Chondrocyte (in vitro differentiated cells): ENCODE measurements around the gene SCAF8. TPM values are rescaled to one million over a fixed set of nuclear protein-coding genes. Genes with fewer than 3 reads are reported as not detected.

Experiments
- DNase-seq: peaks from one replicate; pipeline ENCODE4 v3.0.0; 2021; ENCODE audit warnings: mixed read lengths, low spot score
- H3K27ac Mint-ChIP-seq: one replicate; pipeline ENCODE4 v1.8.0; 2021; ENCODE audit warnings: mild to moderate bottlenecking, moderate library complexity, mixed read lengths; ENCODE audit not compliant: unreplicated experiment
- H3K27me3 Mint-ChIP-seq: 2 replicates; pipeline ENCODE4 v1.8.0; 2021; ENCODE audit warnings: low read depth, mixed read lengths
- H3K36me3 Mint-ChIP-seq: 2 replicates; pipeline ENCODE4 v1.8.0; 2021; ENCODE audit warnings: low read depth, mixed read lengths
- H3K4me1 Mint-ChIP-seq: 2 replicates; pipeline ENCODE4 v1.8.0; 2021; ENCODE audit warnings: low read depth, mild to moderate bottlenecking, mixed read lengths
- H3K4me3 Mint-ChIP-seq: one replicate; pipeline ENCODE4 v1.8.0; 2021; ENCODE audit warnings: mild to moderate bottlenecking, moderate library complexity, mixed read lengths; ENCODE audit not compliant: unreplicated experiment
- H3K9me3 Mint-ChIP-seq: 2 replicates; pipeline ENCODE4 v1.8.0; 2021; ENCODE audit warnings: low read depth, mixed read lengths
- long read RNA-seq: library from polyadenylated mRNA; stranded (forward); transcript quantifications from one replicate; pipeline ENCODE4 v2.0.0, GENCODE V29; 2021
- total RNA-seq: library from RNA; stranded (reverse); gene quantifications from 3 replicates; pipeline ENCODE4 v1.2.1, GENCODE V29; 2021
- TF ChIP-seq, protein P1 (sequence below): fragments of 200-600 bp; sonication (generic); IDR thresholded peaks from 2 replicates; pipeline ENCODE4 v1.5.0; 2021; ENCODE audit warnings: antibody characterized with exemption, mild to moderate bottlenecking, moderate library complexity

SCAF8 gene, protein sequence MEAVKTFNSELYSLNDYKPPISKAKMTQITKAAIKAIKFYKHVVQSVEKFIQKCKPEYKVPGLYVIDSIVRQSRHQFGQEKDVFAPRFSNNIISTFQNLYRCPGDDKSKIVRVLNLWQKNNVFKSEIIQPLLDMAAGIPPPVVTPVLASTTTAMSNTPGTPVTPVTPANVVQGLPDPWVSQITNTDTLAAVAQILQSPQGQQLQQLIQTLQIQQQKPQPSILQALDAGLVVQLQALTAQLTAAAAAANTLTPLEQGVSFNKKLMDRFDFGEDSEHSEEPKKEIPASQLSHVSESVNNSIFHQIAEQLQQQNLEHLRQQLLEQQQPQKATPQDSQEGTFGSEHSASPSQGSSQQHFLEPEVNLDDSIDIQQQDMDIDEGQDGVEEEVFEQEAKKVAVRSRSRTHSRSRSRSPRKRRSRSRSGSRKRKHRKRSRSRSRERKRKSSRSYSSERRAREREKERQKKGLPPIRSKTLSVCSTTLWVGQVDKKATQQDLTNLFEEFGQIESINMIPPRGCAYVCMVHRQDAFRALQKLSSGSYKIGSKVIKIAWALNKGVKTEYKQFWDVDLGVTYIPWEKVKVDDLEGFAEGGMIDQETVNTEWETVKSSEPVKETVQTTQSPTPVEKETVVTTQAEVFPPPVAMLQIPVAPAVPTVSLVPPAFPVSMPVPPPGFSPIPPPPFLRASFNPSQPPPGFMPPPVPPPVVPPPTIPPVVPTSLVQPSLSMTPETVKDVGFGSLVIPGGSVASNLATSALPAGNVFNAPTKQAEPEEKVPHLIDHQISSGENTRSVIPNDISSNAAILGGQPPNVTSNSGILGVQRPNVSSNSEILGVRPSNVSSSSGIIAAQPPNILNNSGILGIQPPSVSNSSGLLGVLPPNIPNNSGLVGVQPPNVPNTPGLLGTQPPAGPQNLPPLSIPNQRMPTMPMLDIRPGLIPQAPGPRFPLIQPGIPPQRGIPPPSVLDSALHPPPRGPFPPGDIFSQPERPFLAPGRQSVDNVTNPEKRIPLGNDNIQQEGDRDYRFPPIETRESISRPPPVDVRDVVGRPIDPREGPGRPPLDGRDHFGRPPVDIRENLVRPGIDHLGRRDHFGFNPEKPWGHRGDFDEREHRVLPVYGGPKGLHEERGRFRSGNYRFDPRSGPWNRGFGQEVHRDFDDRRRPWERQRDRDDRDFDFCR (N-terminal part only)
- total RNA-seq: 36.3 to 36.7 TPM (median 36.7 TPM) in 3 replicates
- long read RNA-seq, full-length matches to known transcripts: 14 of 20 reads
- long read RNA-seq, partial matches to known transcripts: 1 of 20 reads
- long read RNA-seq, other reads (novel, unspliced or antisense): 5 of 20 reads

DNA sequence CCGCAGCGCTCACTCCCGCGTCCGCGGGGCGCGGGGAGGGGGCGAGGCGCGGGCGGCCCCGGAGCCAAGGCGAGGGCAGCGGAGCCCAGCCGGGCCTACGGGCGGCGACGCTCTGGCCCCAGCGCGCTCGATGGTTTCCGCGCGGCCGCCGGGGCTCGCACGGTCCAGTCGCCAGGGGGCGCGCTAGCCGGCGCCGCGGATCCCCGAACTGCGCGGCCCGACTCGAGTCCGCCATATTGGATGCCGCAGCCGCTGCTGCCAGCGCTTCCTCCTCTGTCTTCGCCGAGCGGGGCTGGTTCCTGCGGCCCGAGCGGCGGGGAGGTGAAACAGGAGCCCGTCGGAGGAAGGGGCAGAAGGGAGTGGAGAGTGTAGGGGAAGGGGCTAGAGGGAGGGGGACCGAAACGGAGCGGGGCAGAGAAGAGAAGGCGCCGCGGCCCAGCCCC lies at the start of gene SCAF8:
TSS of gene SCAF8 (plus strand) at position 234 of the 443 bp plus-strand sequence. CDS start 485 bp downstream, outside the sequence.
- Mint-ChIP-seq H3K36me3 (no peaks in the 10 kb centered on the region), H3K9me3 (no peaks in the 10 kb centered on the region), H3K4me1 (peaks cover 46% of the 10 kb centered on the region), H3K4me3 (peak within 1 kb of the TSS; percentile 83), H3K27ac (peak within 1 kb of the TSS; percentile 92), H3K27me3 (no peaks in the 10 kb centered on the region)
- no peak for DNase-seq
- TF ChIP-seq, protein P1, sequence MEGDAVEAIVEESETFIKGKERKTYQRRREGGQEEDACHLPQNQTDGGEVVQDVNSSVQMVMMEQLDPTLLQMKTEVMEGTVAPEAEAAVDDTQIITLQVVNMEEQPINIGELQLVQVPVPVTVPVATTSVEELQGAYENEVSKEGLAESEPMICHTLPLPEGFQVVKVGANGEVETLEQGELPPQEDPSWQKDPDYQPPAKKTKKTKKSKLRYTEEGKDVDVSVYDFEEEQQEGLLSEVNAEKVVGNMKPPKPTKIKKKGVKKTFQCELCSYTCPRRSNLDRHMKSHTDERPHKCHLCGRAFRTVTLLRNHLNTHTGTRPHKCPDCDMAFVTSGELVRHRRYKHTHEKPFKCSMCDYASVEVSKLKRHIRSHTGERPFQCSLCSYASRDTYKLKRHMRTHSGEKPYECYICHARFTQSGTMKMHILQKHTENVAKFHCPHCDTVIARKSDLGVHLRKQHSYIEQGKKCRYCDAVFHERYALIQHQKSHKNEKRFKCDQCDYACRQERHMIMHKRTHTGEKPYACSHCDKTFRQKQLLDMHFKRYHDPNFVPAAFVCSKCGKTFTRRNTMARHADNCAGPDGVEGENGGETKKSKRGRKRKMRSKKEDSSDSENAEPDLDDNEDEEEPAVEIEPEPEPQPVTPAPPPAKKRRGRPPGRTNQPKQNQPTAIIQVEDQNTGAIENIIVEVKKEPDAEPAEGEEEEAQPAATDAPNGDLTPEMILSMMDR: peak; percentile 85

DNA sequence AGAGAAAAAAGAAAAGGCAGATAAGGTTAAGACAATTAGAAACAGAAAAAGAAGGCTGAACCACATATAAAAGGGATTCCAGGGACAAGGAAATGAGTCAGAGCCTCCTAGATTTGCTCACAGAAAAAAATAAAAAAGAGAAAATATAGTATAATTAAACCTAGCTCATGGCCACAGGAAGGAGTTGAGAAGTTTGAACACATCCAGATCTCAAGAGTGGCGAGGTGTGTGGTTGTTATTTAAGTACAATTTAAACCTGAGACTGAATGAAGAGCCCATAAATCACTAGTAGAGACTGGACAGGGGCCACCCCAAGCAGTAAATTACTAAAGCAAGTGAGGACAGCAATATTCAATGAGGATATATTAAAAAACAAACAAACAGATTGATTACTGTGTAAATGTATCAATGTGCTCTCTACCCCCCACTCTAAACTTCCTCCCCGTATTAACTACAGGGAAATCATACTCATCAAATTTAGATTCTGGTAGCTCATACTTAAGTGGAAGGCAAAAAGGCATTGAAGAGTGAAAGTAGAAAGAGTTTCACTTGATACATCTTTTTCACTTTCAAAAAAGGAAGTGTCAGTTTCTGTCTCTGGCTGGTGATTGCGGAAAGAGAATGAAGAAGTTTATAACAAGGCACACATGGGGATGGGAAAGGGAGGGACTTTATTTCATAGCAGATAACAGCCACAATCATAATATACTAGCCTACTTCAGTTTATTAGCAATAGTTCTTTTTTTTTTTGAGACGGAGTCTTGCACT lies 49.3 kb upstream of the SCAF8 start:
- no peak overlapping the region for H3K4me3 Mint-ChIP-seq
- H3K9me3 Mint-ChIP-seq: no peaks in the 10 kb centered on the region
- DNase-seq: no peak
- no peaks in the 10 kb centered on the region for H3K27me3 Mint-ChIP-seq
- peaks cover 10% of the 10 kb centered on the region for H3K4me1 Mint-ChIP-seq
- H3K27ac Mint-ChIP-seq: peak overlapping the region; percentile 49
- H3K36me3 Mint-ChIP-seq: no peaks in the 10 kb centered on the region
- TF ChIP-seq, protein P1: no peak

DNA sequence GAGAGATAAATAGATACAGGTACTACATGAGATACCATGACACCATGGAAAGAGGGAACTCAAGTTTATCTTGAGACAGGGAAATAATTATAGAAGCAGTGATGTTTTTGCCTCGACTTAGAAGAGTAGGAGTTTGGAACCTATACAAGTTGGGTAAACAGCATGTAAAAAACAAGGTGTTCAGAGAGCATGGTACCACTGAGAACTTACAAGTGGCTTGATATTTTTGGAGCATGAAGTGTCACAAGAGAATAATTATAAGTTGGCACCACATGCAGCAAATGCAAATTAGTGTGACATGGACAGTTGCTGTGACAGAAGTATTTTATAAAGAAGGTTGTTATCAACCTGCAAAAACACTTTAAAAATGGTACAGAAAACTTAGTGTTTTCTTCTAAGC lies 47.1 kb upstream of the SCAF8 start:
- DNase-seq: no peak
- H3K27ac Mint-ChIP-seq: no peak overlapping the region
- H3K27me3 Mint-ChIP-seq: no peaks in the 10 kb centered on the region
- no peaks in the 10 kb centered on the region for H3K9me3 Mint-ChIP-seq
- H3K36me3 Mint-ChIP-seq: no peaks in the 10 kb centered on the region
- no peak overlapping the region for H3K4me3 Mint-ChIP-seq
- peaks cover 10% of the 10 kb centered on the region for H3K4me1 Mint-ChIP-seq
- TF ChIP-seq, protein P1: no peak

DNA sequence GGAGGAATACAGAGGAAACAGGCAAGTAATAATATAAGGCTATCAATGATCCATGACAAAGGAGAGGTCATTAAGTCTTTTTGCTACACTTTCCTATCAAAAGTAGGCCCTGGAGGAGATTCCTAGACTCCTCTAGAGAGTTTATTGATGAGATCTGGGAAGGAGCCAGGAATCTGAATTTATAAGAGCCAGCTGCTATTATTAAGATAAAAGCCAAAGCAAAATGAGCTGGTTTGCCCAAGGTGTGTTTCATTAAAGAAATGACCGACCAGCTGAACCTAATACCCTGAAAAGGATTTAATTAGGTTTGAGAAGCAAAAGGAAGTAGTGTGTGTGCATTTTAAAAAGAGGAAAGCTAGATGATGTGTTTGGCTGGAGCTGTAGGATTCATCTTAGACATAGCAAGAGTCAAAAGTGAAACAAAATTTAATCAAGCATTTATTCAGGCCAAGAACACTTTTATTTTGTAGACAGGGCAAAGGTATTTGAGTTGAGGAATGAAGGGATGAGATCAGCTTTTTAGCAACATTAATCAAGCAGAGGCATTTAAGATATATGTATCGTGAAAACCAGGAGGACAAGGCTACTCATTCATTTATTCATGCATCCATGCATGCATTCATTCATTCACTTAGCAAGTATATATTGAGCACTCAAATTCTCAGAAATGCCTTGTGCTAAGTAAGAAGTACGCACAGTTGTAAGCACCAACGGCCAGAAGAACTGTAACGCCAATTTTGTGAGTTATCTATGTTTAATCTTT lies 43.5 kb upstream of the SCAF8 start:
- Mint-ChIP-seq H3K4me3 (no peak overlapping the region), H3K4me1 (no peaks in the 10 kb centered on the region), H3K27ac (no peak overlapping the region), H3K27me3 (no peaks in the 10 kb centered on the region), H3K36me3 (no peaks in the 10 kb centered on the region), H3K9me3 (no peaks in the 10 kb centered on the region)
- no peak for DNase-seq
- TF ChIP-seq, protein P1: no peak
